Measurements from ENCODE around the gene GUCY2D.

Gene GUCY2D

DNA sequence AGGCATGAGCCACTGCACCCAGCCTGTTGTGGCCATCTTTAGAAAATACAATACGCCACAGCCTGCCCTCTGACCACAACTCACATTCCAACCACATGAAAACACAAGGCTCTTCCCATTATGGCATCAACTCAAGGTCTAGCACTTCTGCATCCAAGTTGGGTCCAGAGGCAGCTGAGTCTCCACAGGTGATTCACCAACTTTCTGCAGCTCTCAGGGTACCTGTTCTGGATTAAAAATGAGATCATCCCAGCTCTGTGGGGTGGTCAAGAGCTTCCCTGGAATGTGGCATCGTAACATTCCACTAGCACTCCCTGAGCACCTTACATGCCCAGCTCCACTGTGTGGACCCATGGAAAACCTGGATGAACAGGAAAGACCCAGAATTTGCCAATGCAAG, 9.9 kb upstream of the GUCY2D start:
- no peak for DNase-seq (ENCODE audit: low read depth in 2 of 2, low spot score in 1 of 2)

DNA sequence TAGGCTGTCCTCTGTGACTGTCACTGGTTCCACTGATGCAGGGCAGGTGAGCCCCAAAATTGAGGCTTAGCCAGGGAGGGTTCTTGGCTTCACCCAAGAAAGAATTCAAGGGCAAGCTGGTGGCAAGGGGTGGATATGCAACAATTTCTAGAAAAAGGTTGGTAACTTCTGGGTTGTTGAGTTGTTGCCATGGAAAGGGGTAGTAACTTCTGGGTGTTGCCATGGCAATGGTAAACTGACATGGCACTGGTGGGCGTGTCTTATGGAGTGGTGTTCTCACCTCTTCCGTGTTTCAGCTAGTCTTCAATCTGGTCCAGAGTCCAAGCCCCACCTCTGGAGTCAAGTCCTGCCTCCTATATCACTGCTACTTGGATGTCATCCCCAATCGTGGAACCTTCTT, 9.5 kb upstream of the GUCY2D start:
- no peak for DNase-seq (ENCODE audit: low read depth in 2 of 2, low spot score in 1 of 2)

DNA sequence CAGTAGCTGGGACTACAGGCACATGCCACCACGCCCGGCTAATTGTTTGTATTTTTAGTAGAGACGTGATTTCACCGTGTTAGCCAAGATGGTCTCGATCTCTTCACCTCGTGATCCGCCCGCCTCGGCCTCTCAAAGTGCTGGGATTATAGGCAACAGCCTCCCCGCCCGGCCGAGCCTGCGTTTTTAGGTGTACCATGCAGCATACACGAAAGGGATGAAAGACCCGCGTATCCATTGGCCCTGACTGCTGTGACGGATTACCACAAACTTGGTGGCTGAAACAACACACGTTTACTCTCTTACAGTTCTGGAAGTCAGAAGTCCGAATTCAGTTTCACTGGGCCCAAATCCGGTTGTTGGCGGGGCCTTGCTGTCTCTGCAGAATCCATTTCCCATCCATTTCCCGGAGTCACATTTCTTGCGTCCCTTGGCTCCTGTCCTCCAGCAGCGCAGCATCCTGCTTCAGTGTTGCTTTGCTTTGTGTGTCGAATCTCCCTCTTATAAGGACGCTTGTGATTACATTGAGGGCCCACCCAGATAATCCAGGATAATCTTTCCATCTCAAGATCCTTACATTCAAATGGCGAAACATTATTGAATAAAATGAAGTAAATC, 8.3 kb upstream of the GUCY2D start:
- DNase-seq (ENCODE audit: low read depth in 2 of 2, low spot score in 1 of 2), result no peak

DNA sequence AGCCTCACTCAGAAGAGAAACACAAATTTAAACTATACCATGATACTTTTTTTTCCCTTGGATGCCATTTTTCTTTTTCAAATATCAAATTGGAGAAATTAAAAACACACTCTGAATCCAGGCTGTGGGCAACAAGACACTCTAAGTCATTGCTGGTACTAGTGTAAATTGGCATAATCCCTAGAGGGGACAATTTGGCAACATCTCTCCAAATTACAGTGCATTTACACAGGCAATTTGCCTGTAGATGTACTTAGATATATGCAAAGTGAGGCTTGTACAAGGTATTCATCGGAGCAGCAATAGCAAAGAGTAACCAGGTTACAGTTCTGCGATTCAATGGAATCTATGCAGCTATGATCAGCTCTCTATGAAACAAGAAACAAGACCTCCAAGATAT, 6.7 kb upstream of the GUCY2D start:
- no peak for DNase-seq (ENCODE audit: low read depth in 2 of 2, low spot score in 1 of 2)

DNA sequence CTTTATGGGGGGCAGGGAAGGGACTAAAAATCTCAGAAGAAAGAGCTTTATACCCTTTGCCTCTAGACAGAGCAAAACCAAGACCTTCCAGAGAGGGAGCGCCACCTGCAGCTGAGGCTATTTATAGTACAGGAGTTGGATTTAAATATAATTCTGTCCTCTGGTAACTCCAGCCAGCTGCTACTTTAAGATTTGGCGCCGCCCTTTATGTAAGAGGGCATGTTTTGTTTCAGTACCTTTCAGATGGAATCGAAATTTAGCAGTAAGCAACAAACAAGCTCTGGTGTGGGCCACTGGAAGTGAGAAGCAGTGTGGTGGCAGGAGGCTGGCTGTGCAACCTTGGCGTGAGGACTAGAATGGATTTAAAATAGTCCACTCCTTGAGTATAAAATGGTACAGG, 5.2 kb upstream of the GUCY2D start:
- DNase-seq (ENCODE audit: low read depth in 2 of 2, low spot score in 1 of 2), result no peak

DNA sequence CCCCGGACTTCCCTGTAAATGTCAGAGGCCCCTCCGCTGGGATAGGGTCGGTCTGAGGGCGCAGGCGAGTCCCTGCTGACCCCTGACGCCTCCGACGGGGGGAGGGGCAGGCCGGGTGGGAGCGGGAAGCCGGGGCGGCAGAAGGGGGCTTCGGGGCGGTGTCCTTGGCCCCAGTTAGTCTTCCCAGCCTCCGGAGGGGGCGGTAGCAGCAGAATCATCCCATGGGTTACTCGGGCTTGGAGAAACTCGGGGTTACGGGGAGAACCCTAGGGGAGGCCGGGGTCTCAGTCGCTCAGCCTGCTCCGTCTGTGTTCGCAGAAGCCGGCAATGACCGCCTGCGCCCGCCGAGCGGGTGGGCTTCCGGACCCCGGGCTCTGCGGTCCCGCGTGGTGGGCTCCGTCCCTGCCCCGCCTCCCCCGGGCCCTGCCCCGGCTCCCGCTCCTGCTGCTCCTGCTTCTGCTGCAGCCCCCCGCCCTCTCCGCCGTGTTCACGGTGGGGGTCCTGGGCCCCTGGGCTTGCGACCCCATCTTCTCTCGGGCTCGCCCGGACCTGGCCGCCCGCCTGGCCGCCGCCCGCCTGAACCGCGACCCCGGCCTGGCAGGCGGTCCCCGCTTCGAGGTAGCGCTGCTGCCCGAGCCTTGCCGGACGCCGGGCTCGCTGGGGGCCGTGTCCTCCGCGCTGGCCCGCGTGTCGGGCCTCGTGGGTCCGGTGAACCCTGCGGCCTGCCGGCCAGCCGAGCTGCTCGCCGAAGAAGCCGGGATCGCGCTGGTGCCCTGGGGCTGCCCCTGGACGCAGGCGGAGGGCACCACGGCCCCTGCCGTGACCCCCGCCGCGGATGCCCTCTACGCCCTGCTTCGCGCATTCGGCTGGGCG, 542 bp downstream of the GUCY2D start:
- DNase-seq (ENCODE audit: low read depth in 2 of 2, low spot score in 1 of 2), result no peak

DNA sequence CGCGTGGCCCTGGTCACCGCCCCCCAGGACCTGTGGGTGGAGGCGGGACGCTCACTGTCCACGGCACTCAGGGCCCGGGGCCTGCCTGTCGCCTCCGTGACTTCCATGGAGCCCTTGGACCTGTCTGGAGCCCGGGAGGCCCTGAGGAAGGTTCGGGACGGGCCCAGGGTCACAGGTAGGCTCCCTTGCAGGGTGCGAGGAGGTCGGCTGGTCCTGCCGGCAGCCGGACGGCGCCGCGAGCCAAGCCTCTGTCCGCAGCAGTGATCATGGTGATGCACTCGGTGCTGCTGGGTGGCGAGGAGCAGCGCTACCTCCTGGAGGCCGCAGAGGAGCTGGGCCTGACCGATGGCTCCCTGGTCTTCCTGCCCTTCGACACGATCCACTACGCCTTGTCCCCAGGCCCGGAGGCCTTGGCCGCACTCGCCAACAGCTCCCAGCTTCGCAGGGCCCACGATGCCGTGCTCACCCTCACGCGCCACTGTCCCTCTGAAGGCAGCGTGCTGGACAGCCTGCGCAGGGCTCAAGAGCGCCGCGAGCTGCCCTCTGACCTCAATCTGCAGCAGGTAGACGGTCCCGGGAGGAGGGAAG, 1.3 kb downstream of the GUCY2D start:
- no peak for DNase-seq (ENCODE audit: low read depth in 2 of 2, low spot score in 1 of 2)

DNA sequence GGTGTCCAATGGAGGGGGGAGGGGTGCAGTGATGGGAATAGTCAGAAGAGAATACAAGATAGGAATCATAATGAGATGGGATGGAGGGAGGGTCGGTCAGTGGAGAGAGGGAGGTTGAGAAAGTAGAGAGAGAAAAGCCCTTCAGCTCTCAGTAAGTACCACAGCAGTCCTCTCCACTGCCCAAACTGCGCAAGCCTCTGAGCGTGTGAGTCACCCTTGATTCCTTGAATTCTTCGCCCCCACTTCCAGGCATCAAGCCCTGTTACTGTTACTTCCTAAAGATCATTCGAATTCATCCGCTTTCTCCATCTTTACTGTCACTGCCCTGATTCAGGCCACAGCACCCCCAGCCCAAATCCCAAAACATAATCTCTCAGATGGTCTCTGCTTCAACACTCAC, 2.5 kb downstream of the GUCY2D start:
- no peak for DNase-seq (ENCODE audit: low read depth in 2 of 2, low spot score in 1 of 2)

DNA sequence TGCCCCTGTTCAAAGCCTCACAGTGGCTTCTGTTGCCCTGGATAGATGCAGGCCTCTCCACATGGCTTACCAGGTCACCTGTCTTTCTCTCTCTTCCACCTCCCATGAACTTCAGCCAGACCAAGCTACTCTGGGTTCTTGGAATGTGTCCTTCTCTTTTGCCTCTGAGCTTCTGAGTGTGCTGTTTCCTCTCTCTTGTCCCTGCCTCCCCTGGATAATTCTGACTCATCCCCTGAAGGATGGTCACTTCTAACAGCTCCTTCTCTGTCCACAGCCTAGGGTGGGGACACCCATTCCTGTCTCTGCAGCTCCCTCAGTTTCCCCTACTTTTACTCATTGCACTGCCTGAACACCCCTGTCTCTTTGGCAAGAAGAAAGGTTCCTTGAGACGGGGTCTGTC, 2.9 kb downstream of the GUCY2D start:
- DNase-seq (ENCODE audit: low read depth in 2 of 2, low spot score in 1 of 2), result no peak

DNA sequence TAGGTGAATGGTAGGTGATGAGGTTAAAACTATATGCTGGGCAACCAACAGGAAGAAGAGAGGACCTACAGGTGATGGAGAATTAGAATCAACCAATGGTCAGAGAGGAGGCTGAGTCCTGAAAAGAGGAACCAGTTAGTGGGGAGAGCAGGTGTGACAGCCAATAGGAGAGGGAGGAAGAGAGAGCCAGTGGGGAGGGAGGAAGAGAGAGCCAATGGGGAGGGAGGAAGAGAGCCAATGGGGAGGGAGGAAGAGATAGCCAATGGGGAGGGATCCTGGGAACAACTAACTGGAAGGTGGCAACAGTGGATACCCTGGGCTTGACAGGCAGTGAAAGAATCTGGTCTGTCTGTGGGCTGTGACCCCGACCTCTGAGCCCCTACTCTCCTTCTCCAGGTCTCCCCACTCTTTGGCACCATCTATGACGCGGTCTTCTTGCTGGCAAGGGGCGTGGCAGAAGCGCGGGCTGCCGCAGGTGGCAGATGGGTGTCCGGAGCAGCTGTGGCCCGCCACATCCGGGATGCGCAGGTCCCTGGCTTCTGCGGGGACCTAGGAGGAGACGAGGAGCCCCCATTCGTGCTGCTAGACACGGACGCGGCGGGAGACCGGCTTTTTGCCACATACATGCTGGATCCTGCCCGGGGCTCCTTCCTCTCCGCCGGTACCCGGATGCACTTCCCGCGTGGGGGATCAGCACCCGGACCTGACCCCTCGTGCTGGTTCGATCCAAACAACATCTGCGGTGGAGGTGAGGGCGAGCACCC, 3.7 kb downstream of the GUCY2D start:
- no peak for DNase-seq (ENCODE audit: low read depth in 2 of 2, low spot score in 1 of 2)

DNA sequence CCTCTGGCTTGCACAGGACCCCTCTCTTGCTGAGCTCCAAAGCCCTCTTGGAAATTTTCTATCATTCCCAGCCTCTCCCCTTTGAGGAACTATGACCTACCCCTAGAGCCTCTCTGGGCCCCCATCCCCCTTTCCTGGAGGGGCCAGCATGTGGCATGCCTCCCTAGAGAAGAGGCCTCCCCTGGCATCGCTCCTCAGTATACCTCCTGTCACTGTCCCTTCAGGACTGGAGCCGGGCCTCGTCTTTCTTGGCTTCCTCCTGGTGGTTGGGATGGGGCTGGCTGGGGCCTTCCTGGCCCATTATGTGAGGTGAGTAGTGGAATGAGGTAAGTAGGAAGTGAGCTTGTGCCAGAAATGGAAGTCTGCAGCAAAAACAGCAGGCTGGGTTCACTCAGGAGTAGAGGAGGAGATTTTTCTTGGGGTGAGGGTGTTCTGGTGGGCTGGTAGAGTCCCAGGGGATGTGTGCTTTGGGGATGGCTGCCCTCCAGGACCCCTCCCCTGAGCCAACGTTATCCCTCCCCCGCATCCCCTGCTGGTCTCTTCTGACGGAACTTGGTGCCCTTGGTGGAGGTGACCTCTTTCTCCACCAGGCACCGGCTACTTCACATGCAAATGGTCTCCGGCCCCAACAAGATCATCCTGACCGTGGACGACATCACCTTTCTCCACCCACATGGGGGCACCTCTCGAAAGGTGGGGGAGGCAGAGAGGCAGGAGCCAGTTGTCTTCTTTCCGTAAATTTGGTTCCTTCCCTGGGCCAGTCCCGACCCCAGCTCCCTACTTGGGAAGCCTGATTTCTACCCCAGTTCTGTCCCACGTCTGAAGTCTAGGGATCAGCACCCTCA, 4.6 kb downstream of the GUCY2D start:
- DNase-seq (ENCODE audit: low read depth in 2 of 2, low spot score in 1 of 2), result no peak

DNA sequence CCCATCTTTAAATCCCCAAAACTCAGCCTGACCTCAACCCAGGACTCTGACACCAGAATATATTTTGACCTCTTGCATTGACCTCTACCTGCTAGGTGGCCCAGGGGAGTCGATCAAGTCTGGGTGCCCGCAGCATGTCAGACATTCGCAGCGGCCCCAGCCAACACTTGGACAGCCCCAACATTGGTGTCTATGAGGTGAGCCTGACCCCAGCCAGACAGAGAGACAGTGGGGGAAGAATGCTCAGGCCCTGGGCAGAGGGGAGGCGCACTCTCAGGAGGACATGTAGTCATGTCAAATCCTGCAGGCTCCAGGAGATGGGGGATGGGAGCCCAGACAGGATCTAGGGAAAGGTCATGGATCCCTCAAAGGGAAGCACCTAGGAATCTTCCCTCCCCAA, 5.4 kb downstream of the GUCY2D start:
- DNase-seq (ENCODE audit: low read depth in 2 of 2, low spot score in 1 of 2), result no peak

DNA sequence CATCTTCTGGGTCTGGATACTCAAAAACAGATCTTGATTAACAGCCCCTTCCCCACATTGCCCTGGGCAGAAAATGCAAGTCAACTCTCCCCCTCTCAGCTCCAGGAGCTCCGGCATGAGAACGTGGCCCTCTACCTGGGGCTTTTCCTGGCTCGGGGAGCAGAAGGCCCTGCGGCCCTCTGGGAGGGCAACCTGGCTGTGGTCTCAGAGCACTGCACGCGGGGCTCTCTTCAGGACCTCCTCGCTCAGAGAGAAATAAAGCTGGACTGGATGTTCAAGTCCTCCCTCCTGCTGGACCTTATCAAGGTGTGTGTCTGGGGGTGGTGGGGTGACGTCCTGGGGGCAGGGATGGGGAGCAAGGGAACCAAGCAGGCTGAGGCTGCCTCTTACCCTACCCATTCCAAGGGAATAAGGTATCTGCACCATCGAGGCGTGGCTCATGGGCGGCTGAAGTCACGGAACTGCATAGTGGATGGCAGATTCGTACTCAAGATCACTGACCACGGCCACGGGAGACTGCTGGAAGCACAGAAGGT, 9.7 kb downstream of the GUCY2D start:
- no peak for DNase-seq (ENCODE audit: low read depth in 2 of 2, low spot score in 1 of 2)

DNA sequence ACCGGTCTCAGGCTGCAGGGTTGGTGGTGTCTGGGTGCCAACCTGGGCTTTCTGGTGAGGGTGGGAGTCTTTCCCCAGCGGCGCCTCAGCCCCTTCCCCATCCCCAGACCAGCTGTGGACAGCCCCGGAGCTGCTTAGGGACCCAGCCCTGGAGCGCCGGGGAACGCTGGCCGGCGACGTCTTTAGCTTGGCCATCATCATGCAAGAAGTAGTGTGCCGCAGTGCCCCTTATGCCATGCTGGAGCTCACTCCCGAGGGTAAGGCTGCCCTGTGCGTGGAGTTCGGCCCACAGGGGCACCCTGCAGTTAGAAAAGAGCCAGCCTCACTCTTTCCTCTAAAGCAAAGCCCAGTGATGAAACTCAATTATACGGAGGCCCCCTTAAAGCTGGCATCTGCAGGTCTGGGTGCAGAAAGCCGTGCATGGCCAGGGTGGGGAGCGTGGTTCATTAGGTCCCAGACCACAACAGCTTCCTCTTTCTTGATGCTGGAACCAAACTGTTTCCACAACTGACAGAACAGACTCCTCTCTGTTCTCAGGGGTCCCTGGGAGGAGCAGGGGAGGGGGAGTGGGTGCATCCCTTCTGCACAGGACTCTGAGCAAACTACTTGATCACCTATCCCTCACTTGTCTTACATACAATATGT, 10.7 kb downstream of the GUCY2D start:
- DNase-seq (ENCODE audit: low read depth in 2 of 2, low spot score in 1 of 2), result no peak

DNA sequence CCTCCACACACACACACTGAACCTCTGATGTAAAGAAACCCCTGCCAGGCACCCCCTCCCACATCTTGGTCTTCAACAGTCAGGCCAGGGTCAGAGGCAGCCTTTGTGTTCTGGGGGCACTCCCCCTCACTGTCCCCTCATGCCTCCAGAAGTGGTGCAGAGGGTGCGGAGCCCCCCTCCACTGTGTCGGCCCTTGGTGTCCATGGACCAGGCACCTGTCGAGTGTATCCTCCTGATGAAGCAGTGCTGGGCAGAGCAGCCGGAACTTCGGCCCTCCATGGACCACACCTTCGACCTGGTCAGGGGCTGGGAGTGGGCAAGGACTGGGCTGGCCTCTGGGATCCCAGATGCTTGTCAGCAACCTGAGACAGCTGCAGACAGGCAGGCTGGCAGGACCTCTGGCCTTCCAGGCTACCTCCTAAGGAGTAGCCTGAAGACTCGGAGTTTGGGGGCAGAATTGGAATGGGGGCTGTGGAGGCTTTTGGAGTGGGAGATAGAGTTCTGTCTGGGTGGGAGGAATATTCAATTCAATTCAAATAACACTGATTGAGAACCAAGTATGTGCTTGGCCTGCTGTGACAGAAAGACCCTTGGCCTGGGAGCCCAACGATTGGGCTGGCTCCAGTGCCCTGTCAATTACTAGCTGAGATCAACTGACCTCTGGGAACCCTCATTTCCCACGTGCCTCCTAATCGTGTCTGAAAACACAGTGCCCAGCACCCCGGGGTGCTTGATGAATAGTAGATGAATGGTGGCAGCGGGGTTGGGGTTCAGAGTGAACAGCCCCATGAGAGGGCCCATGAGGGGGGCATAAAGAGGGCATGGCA, 11.5 kb downstream of the GUCY2D start:
- DNase-seq (ENCODE audit: low read depth in 2 of 2, low spot score in 1 of 2), result no peak

DNA sequence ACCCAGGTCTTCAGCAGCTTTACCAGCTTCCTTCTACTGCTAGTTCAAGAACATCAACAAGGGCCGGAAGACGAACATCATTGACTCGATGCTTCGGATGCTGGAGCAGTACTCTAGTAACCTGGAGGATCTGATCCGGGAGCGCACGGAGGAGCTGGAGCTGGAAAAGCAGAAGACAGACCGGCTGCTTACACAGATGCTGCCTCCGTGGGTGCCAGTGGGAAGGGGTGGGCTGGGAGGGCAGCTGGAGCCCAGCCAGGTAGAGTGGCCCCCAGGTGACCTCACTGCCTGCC, 12.1 kb downstream of the GUCY2D start:
- DNase-seq (ENCODE audit: low read depth in 2 of 2, low spot score in 1 of 2), result no peak

DNA sequence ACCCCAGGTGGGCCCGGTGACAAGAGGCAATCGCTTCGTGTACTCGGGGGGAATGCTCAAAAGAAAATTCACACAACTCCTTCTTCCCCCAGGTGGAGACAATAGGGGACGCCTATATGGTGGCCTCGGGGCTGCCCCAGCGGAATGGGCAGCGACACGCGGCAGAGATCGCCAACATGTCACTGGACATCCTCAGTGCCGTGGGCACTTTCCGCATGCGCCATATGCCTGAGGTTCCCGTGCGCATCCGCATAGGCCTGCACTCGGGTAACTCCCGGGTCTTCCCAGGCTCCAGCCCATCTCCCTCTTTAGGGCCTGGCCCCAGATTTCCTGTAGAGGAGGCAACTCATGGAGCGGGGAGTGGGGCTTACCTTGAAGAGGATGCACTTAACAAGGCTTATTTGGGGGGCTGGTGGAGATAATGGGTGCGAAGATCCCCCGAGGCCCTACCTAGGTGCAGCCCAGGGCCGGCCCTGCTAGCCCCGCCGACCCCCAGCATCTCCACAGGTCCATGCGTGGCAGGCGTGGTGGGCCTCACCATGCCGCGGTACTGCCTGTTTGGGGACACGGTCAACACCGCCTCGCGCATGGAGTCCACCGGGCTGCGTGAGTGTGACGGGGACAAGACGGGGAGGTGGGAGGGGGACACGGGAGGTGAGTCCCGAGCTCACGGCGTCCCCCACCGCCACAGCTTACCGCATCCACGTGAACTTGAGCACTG, 13.0 kb downstream of the GUCY2D start:
- no peak for DNase-seq (ENCODE audit: low read depth in 2 of 2, low spot score in 1 of 2)

DNA sequence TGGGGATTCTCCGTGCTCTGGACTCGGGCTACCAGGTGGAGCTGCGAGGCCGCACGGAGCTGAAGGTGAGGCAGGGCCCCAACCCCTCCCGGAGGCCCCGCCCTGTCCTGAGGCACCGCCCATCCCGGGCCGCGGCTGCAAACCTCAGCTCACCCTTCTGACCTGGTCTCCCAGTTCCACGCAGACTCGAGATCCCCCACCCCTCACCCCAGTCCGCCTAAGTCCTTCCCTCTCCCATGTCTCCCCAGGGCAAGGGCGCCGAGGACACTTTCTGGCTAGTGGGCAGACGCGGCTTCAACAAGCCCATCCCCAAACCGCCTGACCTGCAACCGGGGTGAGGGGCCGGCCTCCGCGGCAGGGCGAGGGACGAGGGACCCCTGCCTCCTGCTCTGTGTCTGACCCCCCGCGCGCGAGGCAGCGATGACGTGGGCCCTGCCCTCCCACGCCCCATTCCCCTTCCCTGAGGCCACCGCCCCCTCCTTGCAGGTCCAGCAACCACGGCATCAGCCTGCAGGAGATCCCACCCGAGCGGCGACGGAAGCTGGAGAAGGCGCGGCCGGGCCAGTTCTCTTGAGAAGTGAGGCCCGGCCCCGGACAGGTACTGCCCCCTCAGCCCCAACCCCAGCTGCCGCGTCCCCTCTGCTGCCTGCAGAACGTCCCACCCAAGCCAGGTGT, 13.7 kb downstream of the GUCY2D start:
- DNase-seq (ENCODE audit: low read depth in 2 of 2, low spot score in 1 of 2), result no peak

Measured in stimulated activated CD8-positive, alpha-beta memory T cell treated with anti-CD3 and anti-CD28 coated beads, Interleukin-4, amount 100 ng/mL, for 4 hours (primary cell).